ENCODE data around the gene IL22RA1. TPM values are rescaled to one million over a fixed set of nuclear protein-coding genes. Genes with fewer than 3 reads are reported as not detected.

Gene IL22RA1
- total RNA-seq, 5 donors from 2014 or later (not counting 1 experiment from before 2014, with no cell fraction given) = 0.13 to 0.15 TPM; not detected in 3

- peaks cover 0 to 3% of the 10 kb centered on the region in 2 experiments for H3K27me3 ChIP-seq (replicated peaks in 1 of 2; ENCODE audit: control insufficient read depth in 2 of 2, extremely low read depth in 1 of 2, insufficient read depth in 2 of 2, low read length in 1 of 2)
- no peaks in the 10 kb centered on the region for H3K9me3 Mint-ChIP-seq
- no peaks in the 10 kb centered on the region for H3K27me3 Mint-ChIP-seq
- ATAC-seq (replicated peaks in 1 of 4) (no peak), DNase-seq (no peak)
- POLR2A ChIA-PET = no interaction called here
- no peak overlapping the region for H3K27ac ChIP-seq (ENCODE audit: low read length)
- no peaks in the 10 kb centered on the region for H3K4me1 ChIP-seq (ENCODE audit: control insufficient read depth in 1 of 2, extremely low read depth in 1 of 2, insufficient read depth in 2 of 2, low read length in 2 of 2)
- H3K4me3 ChIP-seq (ENCODE audit: control insufficient read depth in 1 of 2, extremely low read depth in 1 of 2, low read length in 1 of 2) = no peak overlapping the region
- WGBS (ENCODE audit: insufficient coverage) = 87% methylated on average over 5 of the region's 7 CpGs
- H3K27ac Mint-ChIP-seq = no peak overlapping the region
- H3K4me1 Mint-ChIP-seq = no peaks in the 10 kb centered on the region
- no peak overlapping the region for H3K4me3 Mint-ChIP-seq
- CTCF ChIA-PET = interaction anchor here in 1 of 2 donors (0.6 kb wide), 1 partner anchor 1976 kb away, joined by 4 read pairs; no protein-coding TSS in a partner anchor
- no peaks in the 10 kb centered on the region for H3K36me3 ChIP-seq (ENCODE audit: control insufficient read depth in 2 of 2, extremely low read depth in 1 of 2, insufficient read depth in 1 of 2, low read length in 1 of 2)
- H3K36me3 Mint-ChIP-seq = no peaks in the 10 kb centered on the region
- H3K9me3 ChIP-seq = no peaks in the 10 kb centered on the region
Measured at GRCh38 chr1:24104854-24105253, 38.1 kb downstream of the IL22RA1 start.

GRCh38 chr1:24103879-24104278 is 39.1 kb downstream of the IL22RA1 start:
- Mint-ChIP-seq H3K4me1 (no peaks in the 10 kb centered on the region), H3K27me3 (no peaks in the 10 kb centered on the region), H3K27ac (no peak overlapping the region), H3K36me3 (no peaks in the 10 kb centered on the region), H3K9me3 (no peaks in the 10 kb centered on the region), H3K4me3 (no peak overlapping the region)
- no peak overlapping the region for H3K4me3 ChIP-seq (ENCODE audit: control insufficient read depth in 1 of 2, extremely low read depth in 1 of 2, low read length in 1 of 2)
- DNase-seq = no peak
- H3K9me3 ChIP-seq = no peaks in the 10 kb centered on the region
- ChIA-PET CTCF (interaction anchor here in 1 of 2 donors (0.6 to 0.7 kb wide), 3 partner anchors 59 to 1045 kb away, joined by 3 to 5 read pairs (median 4); no protein-coding TSS in a partner anchor), POLR2A (no interaction called here)
- no peaks in the 10 kb centered on the region for H3K4me1 ChIP-seq (ENCODE audit: control insufficient read depth in 1 of 2, extremely low read depth in 1 of 2, insufficient read depth in 2 of 2, low read length in 2 of 2)
- no peak for ATAC-seq (replicated peaks in 1 of 4)
- peaks cover 0 to 3% of the 10 kb centered on the region in 2 experiments for H3K27me3 ChIP-seq (replicated peaks in 1 of 2; ENCODE audit: control insufficient read depth in 2 of 2, extremely low read depth in 1 of 2, insufficient read depth in 2 of 2, low read length in 1 of 2)
- no peak overlapping the region for H3K27ac ChIP-seq (ENCODE audit: low read length)
- WGBS (ENCODE audit: insufficient coverage) = 80% methylated on average over 2 of the region's 3 CpGs
- H3K36me3 ChIP-seq (ENCODE audit: control insufficient read depth in 2 of 2, extremely low read depth in 1 of 2, insufficient read depth in 1 of 2, low read length in 1 of 2) = no peaks in the 10 kb centered on the region

GRCh38 chr1:24103408-24103807 is 39.5 kb downstream of the IL22RA1 start:
- CTCF ChIA-PET = interaction anchor here in 1 of 2 donors (0.6 kb wide), 2 partner anchors 27 to 58 kb away, joined by 4 to 6 read pairs; no protein-coding TSS in a partner anchor
- H3K27ac Mint-ChIP-seq = no peak overlapping the region
- no peak overlapping the region for H3K27ac ChIP-seq (ENCODE audit: low read length)

GRCh38 chr1:24102961-24103360 is 40.0 kb downstream of the IL22RA1 start:
- Mint-ChIP-seq H3K27ac (no peak overlapping the region), H3K9me3 (no peaks in the 10 kb centered on the region), H3K27me3 (no peaks in the 10 kb centered on the region), H3K4me3 (no peak overlapping the region), H3K4me1 (no peaks in the 10 kb centered on the region), H3K36me3 (no peaks in the 10 kb centered on the region)
- Histone ChIP-seq H3K9me3 (no peaks in the 10 kb centered on the region), H3K36me3 (ENCODE audit: control insufficient read depth in 2 of 2, extremely low read depth in 1 of 2, insufficient read depth in 1 of 2, low read length in 1 of 2) (no peaks in the 10 kb centered on the region), H3K27ac (ENCODE audit: low read length) (no peak overlapping the region), H3K4me1 (ENCODE audit: control insufficient read depth in 1 of 2, extremely low read depth in 1 of 2, insufficient read depth in 2 of 2, low read length in 2 of 2) (no peaks in the 10 kb centered on the region), H3K27me3 (replicated peaks in 1 of 2; ENCODE audit: control insufficient read depth in 2 of 2, extremely low read depth in 1 of 2, insufficient read depth in 2 of 2, low read length in 1 of 2) (peaks cover 0 to 3% of the 10 kb centered on the region in 2 experiments), H3K4me3 (ENCODE audit: control insufficient read depth in 1 of 2, extremely low read depth in 1 of 2, low read length in 1 of 2) (no peak overlapping the region)
- 90% methylated on average over 8 of the region's 8 CpGs for WGBS (ENCODE audit: insufficient coverage)
- ChIA-PET POLR2A (no interaction called here), CTCF (interaction anchor here in 1 of 2 donors (0.6 kb wide), 1 partner anchor 26 kb away, joined by 6 read pairs; no protein-coding TSS in a partner anchor)
- DNase-seq (no peak), ATAC-seq (replicated peaks in 1 of 4) (no peak)

More at GRCh38 chr1:24103408-24103807, 39.5 kb downstream of the IL22RA1 start:
- DNase-seq (no peak), ATAC-seq (replicated peaks in 1 of 4) (no peak)
- Histone ChIP-seq H3K9me3 (no peaks in the 10 kb centered on the region), H3K27me3 (replicated peaks in 1 of 2; ENCODE audit: control insufficient read depth in 2 of 2, extremely low read depth in 1 of 2, insufficient read depth in 2 of 2, low read length in 1 of 2) (peaks cover 0 to 3% of the 10 kb centered on the region in 2 experiments), H3K4me3 (ENCODE audit: control insufficient read depth in 1 of 2, extremely low read depth in 1 of 2, low read length in 1 of 2) (no peak overlapping the region), H3K4me1 (ENCODE audit: control insufficient read depth in 1 of 2, extremely low read depth in 1 of 2, insufficient read depth in 2 of 2, low read length in 2 of 2) (no peaks in the 10 kb centered on the region), H3K36me3 (ENCODE audit: control insufficient read depth in 2 of 2, extremely low read depth in 1 of 2, insufficient read depth in 1 of 2, low read length in 1 of 2) (no peaks in the 10 kb centered on the region)
- WGBS (ENCODE audit: insufficient coverage) = 40% methylated on average over 1 of the region's 3 CpGs
- H3K4me3 Mint-ChIP-seq = no peak overlapping the region
- no peaks in the 10 kb centered on the region for H3K9me3 Mint-ChIP-seq
- H3K27me3 Mint-ChIP-seq = no peaks in the 10 kb centered on the region
- no peaks in the 10 kb centered on the region for H3K4me1 Mint-ChIP-seq
- POLR2A ChIA-PET = no interaction called here
- H3K36me3 Mint-ChIP-seq = no peaks in the 10 kb centered on the region

GRCh38 chr1:24101796-24102586 is 40.9 kb downstream of the IL22RA1 start:
- Mint-ChIP-seq H3K27me3 (no peaks in the 10 kb centered on the region), H3K9me3 (no peaks in the 10 kb centered on the region), H3K36me3 (no peaks in the 10 kb centered on the region), H3K27ac (no peak overlapping the region), H3K4me3 (no peak overlapping the region), H3K4me1 (no peaks in the 10 kb centered on the region)
- Histone ChIP-seq H3K9me3 (no peaks in the 10 kb centered on the region), H3K27ac (ENCODE audit: low read length) (no peak overlapping the region), H3K4me1 (ENCODE audit: control insufficient read depth in 1 of 2, extremely low read depth in 1 of 2, insufficient read depth in 2 of 2, low read length in 2 of 2) (no peaks in the 10 kb centered on the region), H3K27me3 (replicated peaks in 1 of 2; ENCODE audit: control insufficient read depth in 2 of 2, extremely low read depth in 1 of 2, insufficient read depth in 2 of 2, low read length in 1 of 2) (peaks cover 0 to 3% of the 10 kb centered on the region in 2 experiments), H3K4me3 (ENCODE audit: control insufficient read depth in 1 of 2, extremely low read depth in 1 of 2, low read length in 1 of 2) (no peak overlapping the region), H3K36me3 (ENCODE audit: control insufficient read depth in 2 of 2, extremely low read depth in 1 of 2, insufficient read depth in 1 of 2, low read length in 1 of 2) (no peaks in the 10 kb centered on the region)
- DNase-seq = no peak
- ChIA-PET POLR2A (interaction anchor here in 1 of 2 donors (0.6 kb wide), 1 partner anchor 636 kb away, joined by 3 read pairs; no protein-coding TSS in a partner anchor), CTCF (no interaction called here)
- no peak for ATAC-seq (replicated peaks in 1 of 4)
- WGBS (ENCODE audit: insufficient coverage) = 87% methylated on average over 6 of the region's 9 CpGs

GRCh38 chr1:24100945-24101737 is 41.8 kb downstream of the IL22RA1 start:
- peaks cover 0 to 1% of the 10 kb centered on the region in 2 donors for H3K27me3 Mint-ChIP-seq
- H3K36me3 ChIP-seq (ENCODE audit: control insufficient read depth in 2 of 2, extremely low read depth in 1 of 2, insufficient read depth in 1 of 2, low read length in 1 of 2) = no peaks in the 10 kb centered on the region
- ChIA-PET POLR2A (no interaction called here), CTCF (no interaction called here)
- no peaks in the 10 kb centered on the region for H3K9me3 ChIP-seq
- no peak overlapping the region for H3K27ac Mint-ChIP-seq
- H3K4me3 Mint-ChIP-seq = no peak overlapping the region
- H3K4me3 ChIP-seq (ENCODE audit: control insufficient read depth in 1 of 2, extremely low read depth in 1 of 2, low read length in 1 of 2) = no peak overlapping the region
- no peak for DNase-seq
- no peak for ATAC-seq (replicated peaks in 1 of 4)
- WGBS (ENCODE audit: insufficient coverage) = 86% methylated on average over 5 of the region's 13 CpGs
- H3K27me3 ChIP-seq (replicated peaks in 1 of 2; ENCODE audit: control insufficient read depth in 2 of 2, extremely low read depth in 1 of 2, insufficient read depth in 2 of 2, low read length in 1 of 2) = peaks cover 0 to 4% of the 10 kb centered on the region in 2 experiments
- no peaks in the 10 kb centered on the region for H3K9me3 Mint-ChIP-seq
- H3K4me1 Mint-ChIP-seq = no peaks in the 10 kb centered on the region
- no peaks in the 10 kb centered on the region for H3K4me1 ChIP-seq (ENCODE audit: control insufficient read depth in 1 of 2, extremely low read depth in 1 of 2, insufficient read depth in 2 of 2, low read length in 2 of 2)
- no peak overlapping the region for H3K27ac ChIP-seq (ENCODE audit: low read length)
- H3K36me3 Mint-ChIP-seq = no peaks in the 10 kb centered on the region
